Pulmonary artery endothelial cell (primary cell): ENCODE data around the gene HEATR5A. TPM values are rescaled to one million over a fixed set of nuclear protein-coding genes. Genes with fewer than 3 reads are reported as not detected.
"Not testable (repeated sequence)": the region's sequence is repeated elsewhere in the genome, so short reads cannot be mapped to it uniquely, and the experiment has no call there.

ENCODE experiments used
- DNase-seq: peaks from one replicate; pipeline ENCODE4 v3.0.0-alpha.2; 2011; ENCODE audit warnings: low read depth, low spot score
- total RNA-seq: library from RNA; depleted of rRNA; stranded (reverse); fragments of >200 nt; gene quantifications from 2 replicates; pipeline ENCODE4 v1.2.3, GENCODE V29; 2014

Gene HEATR5A
- 28.0 and 47.3 TPM in 2 replicates for total RNA-seq

DNA sequence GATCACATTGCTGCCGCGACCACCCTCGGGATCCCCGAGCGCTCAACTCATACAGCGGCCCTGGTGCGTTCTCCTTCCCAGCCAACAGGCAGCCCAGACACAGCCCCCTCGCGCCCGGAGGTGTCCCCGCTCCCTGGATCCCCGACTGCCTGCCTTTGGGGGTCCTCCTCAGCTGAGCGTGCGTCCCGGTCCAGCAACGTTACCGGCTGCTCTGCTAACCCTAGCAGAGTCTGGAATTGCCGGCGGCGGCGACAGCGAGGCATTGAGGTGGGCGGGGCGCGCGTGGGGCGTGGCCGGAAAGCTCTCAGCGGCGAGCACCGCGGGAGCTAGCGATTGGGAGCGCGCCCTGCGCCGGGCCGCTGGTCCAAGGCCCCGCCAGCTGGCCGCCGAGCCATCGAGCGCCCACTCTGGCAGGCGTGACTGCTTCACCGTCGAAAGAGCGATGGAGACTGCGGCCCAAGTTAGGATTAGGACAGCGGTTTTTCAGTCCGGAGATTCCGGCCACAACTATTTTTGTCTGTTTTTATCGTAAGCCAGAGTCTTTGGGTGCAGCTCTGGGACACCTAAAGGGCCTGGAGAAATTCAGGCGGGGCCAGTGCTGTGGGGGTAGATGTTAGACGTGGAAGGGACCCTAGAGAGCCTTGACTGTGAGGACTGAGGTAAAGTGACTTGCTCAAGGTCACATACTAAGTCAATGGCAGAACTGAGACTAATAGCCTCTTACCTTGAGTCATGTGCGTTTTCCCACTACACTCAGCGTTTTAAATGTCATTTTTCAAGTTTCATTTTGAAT, at the start of gene HEATR5A:
TSS of gene HEATR5A (minus strand) at position 232 of the 793 bp plus-strand sequence. CDS start 17,575 bp downstream, outside the sequence.
- DNase-seq, result peak; percentile 82

DNA sequence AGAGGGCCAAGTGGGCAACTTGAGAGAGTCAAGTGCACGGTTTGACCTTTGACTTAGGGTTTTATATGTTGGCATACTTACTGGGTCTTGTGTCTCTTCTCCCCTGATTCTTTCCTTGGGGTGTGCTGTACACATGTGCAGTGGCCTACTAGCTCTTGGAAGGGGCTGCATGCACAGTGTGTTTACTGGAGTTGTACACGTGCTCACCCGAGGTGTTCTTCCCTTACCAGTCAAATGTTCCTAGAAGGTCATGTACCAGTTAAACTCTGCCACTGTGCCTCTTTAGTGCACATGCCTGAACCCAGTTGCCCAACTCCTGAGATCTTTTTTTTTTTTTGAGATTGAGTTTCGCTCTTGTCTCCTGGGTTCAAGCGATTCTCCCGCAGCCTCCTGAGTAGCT, 46.2 kb upstream of the HEATR5A start:
- DNase-seq, result no peak

DNA sequence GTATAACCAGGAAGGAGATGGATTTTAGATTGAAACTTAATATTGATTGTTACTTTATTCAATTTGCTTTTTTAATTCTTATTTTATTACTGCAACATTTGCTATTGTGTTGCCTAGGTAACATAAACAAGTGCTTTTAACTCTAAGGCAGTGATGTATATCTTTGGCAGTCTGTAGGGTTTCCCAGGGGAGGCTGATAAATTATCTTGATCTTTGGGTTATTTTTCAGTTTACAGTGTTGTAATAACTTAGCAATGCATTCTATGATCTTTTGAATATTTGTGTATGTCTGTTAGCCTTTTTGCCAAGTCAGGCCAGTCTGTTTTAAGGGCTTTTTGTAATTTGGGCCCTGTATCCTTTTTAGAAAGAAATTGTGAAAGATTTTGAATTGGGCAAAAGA, 44.8 kb upstream of the HEATR5A start:
- no peak for DNase-seq

DNA sequence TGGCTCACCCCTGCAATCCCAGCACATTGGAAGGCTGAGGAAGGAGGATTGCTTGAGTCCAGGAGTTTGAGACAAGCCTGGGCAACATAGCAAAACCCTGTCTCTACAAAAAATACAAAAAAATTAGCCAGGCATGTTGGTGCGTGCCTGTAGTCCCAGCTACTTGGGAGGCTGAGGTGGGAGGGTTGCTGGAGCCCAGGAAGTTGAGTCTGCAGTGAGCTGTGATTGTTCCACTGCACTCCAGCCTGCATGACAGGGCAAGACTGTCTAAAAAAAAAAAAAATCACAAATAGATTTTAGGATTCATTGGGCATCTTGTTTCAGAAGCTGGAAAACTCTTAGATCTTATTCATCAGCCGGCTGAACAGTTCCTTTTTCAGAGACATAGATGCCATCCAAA, 42.1 kb upstream of the HEATR5A start:
- not testable (repeated sequence) for DNase-seq

DNA sequence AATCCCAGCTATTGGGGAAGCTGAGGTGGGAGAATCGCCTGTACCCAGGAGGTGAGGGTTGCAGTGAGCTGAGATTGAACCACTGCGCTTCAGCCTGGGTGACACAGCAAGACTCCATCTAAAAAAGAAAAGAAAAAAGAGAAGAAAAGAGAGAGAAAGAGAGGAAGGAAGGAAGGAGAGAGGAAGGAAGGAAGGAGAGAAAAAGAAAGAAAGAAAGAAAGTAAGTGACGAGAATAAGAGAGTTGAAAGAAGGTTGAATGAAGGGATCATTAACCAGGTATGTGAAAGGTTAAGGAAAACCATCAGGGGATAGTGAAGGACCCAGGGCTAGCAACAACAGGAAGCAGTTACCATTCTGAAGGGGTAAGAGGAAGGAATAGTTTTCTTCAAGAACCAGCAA, 41.2 kb upstream of the HEATR5A start:
- DNase-seq, result no peak

DNA sequence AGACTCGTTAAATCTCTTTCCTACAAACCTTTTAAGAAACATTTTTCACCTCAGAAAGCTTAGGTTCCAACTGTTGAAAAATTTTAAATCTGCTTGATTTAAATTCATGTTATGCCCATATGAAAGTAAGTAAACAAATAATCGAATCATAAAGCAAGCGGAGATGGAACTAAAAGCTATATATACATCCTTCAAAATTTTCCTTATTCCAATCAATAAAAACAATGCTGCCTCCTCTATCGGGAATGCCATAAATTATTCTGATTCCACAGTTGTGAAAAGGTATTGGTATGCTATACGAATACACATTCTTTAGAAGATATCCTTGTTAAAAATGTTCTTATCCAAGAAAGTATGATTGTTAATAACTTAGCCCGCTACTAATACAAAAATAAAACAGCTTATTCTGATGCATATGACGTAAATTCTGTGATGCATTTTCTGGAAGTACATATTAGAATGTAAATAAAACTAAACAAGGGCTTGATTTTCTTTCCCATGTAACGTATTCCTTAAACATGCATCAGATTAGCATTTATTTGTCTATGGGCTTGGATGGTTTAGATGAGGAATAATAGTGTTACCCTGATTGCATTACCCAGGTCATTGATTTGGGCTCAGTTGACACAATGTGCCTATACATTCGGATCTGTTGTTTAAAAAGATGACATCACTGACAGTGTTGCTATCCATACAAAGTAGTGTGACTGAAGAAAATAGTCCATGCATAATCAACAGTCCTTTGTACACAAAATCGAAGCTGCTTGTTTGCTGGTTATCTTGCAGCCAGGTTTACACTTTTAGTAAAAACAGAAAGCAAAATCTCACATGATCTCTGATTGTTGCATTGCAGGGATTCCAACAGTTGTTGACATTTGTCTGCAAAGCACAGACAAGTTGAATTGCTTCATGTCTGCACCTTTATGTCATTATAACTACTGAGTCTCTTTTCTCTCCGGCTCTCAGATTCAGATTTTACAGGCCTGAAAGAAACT, 37.6 kb upstream of the HEATR5A start:
- no peak for DNase-seq

DNA sequence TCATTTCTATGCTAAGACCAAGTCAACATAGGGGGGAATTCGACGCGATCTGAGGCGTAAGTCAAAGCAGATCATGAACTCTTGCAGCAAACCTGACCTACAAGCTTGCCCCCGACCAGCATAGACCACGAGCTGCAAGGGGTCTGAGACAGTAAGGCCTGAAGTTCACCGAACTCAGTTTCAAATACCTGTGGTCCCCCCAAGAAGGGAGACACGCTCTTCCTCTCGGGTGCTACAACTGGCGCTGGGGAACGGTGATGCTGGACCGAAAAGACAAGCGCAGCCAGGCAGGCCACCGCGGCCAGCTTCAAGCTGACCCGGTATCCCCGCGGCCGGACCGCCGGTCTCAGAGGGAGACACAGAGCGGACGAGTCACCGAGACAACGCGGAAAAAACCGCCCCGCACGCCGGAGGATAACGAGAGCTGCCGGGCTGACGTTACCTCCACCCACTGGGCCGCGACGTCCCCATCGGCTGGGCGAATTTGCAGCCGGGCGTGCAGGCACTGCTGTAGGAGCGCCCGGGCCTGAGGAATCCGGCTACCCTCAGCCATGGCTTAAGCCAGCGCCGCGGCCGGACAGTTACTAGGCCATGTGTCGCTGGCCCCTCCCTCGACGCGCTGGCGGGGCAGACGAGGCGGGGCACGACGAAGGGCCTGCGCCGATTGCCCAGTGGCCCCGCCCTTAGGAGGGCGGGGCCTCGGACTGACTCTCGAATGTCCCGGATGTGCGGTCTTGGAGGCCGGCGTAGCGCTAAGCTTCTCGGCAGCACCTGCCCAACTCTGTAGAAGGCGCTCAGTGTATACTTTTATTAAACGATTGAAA, 36.7 kb upstream of the HEATR5A start, which contains the start of gene DTD2:
TSS of gene DTD2 (minus strand) at position 666 of the 824 bp plus-strand sequence. CDS start at position 553, 113 bp downstream.
- peak; percentile 77 for DNase-seq

DNA sequence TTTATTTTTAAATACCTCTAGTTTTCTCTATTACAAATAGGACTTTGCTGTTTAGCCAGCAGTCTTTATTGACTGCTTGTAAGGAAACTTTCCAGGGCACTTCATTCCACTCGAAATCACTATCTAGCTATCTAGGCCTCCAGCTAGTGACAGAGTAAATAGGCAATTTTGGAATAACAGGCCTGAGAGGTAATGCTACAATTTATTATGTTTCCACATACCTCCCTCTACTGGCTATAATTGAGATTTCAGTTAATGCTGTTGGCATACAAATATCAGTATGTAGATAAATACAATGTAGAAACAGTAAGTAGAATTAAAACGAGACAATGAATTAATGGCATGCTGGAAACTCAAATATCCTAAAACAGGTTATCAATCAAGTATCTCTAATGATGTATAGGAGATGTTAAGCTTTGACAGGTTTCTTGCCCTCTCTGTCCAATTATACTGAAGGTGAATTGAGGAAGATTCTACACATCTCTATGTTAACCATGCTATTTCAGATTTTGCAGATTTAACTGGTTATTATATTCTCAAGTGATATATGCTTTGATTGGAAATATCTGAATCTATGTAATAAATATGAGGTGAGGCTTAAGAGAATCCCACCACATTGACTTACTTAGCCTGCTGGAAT, 29.7 kb upstream of the HEATR5A start:
- DNase-seq, result no peak

DNA sequence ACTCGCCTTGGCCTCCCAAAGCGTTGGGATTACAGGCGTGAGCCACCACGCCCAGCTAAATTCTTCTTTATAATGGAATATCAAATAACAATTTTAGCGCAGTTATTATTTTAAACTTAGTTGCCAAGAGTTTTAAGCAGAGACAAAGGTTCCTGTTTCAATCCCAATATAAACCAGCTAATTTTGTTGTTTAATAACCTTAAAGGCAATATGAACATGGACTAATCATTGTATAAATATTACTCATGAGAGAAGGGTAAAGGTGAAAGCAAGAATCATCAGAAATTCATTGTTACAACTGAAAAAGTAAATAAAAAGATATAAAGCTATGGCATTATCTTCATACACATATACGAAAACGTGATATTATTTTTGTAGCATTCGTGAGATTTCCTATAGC, 28.8 kb upstream of the HEATR5A start:
- DNase-seq, result no peak

DNA sequence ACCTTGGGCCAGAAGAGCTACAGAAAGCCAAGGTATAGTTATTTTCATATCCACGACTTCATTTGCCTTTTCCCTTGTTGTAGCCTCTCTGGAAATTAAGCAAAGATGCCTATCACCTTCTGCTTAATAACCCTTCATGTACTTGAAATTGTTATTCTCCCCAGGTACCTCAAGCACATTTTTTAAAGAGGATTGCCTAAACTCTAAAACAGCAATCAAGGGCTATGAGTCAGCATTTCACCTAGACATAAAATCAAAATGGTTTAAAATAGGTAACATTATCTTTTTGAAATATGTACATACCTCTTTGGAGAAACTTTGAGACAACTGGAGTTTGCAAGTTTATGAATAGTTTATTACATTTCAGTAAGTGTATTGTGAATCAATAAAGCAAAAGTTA, 25.4 kb upstream of the HEATR5A start:
- no peak for DNase-seq

DNA sequence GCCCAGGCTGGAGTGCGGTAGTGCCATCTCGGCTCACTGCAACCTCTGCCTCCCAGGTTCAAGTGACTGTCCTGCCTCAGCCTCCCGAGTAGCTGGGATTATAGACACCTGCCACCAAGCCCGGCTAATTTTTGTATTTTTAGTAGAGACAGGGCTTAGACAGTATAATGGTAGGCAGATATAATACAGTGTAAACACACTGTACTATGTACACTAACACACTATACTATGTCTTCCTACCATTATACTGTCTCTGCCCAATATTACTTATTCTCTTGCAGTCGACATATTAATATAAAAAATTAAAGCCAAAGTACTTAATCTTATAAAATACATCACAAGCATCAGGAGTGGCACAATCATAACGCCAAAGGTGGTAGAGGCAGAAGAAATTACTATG, 21.9 kb upstream of the HEATR5A start:
- no peak for DNase-seq

DNA sequence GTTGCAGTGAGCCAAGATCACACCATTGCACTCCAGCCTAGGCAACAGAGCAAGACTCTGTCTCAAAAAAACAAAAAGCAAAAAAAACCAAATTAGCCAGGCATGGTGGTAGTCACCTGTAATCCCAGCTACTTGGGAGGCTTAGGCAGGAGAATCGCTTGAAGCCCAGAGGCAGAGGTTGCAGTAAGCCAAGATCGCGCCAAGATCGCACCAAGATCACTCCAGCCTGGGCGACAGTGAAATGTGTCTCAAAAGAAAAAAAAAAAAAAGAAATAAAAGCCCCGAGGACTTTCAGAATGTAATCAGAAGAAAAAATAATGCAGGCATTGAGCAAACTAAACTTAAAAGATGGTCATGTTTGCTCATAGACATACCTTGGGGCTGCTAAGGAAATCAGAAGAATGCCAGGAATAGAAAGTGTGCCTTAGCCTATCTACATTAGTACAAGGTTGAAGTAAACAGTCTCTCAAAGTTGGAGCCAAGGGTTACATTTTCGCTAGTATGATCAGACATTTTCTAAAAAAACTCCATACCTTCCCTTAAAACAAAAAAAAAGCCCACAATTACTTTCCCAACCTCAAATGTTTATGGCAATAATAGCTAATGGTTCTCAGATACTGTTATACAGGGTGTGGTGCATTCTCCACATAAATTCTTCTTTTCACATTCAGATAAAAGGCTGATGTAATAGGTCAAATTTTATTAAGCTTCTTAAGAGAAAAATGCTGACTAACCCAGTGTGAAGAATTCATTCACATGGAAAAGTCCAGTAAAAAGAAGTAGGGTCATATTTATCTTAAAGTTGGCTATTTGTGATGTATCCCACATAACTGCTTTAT, 21.1 kb upstream of the HEATR5A start:
- DNase-seq, result no peak

DNA sequence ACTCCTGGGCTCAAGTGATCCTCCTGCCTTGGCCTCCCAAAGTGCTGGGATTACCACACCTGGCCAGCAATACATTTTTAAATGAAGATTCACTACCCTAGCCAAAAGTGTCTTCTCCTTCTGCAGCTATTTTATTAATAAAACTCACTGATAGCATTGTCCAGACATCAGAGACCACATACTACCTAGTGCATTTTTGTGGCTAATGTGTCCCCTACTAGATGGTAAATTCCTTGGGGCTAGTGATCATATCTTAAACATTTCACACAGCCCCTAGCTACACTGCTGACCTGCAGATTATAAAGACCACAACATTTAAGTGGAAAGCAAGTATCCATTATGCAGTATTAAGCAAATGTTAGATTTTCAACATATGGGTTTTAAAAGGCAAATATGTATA, 19.9 kb upstream of the HEATR5A start:
- DNase-seq, result no peak

DNA sequence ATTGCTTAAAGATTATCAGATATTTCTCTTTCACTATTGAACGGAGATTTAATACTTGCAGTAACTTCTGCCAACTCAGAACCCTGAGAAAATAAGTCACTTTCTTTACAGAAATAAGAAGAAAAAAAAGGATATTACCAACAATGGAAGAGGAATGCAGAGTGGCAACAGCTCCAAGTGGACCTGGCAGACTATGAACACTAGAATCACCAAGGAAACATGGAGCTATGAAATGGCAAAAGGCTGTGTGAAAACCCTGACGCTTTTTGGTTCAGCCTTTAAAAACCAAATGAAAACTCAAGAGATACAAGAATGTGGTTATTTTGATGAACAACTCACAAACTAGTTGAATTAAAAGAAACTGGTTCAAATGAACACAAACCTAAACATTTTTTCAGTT, 19.2 kb upstream of the HEATR5A start:
- no peak for DNase-seq

DNA sequence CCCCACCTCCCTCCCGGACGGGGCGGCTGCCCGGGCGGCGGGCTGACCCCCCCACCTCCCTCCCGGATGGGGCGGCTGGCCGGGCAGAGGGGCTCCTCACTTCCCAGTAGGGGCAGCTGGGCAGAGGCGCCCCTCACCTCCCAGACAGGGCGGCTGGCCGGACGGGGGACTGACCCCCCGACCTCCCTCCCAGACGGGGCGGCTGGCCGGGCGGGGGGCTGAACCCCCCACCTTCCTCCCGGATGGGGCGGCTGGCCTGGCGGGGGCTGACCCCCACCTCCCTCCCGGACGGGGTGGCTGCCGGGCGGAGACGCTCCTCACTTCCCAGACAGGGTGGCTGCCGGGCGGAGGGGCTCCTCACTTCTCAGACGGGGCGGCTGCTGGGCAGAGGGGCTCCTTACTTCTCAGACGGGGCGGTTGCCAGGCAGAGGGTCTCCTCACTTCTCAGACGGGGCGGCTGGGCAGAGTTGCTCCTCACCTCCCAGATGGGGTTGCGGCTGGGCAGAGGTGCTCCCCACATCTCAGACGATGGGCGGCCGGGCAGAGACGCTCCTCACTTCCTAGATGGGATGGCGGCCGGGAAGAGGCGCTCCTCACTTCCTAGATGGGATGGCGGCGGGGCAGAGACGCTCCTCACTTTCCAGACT, 16.8 kb upstream of the HEATR5A start:
- not testable (repeated sequence) for DNase-seq

DNA sequence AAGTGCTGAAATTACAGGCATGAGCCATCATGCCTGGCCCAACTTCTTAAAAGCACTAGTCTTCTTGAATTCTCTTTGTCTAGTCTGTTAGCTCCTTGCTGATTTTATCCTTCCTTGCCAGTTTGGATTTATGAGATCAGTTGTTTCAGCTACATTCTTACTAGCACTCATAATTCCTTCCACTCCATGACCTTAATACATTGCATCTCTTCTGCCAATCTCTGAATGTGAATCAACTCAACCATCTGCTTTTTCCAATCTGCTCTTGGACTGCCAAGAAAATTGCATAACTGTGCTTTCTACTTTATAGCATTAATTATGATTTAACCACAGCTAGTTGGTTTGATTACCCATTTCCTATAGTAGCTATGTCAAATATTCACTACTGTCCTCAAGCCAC, 14.9 kb upstream of the HEATR5A start:
- no peak for DNase-seq

DNA sequence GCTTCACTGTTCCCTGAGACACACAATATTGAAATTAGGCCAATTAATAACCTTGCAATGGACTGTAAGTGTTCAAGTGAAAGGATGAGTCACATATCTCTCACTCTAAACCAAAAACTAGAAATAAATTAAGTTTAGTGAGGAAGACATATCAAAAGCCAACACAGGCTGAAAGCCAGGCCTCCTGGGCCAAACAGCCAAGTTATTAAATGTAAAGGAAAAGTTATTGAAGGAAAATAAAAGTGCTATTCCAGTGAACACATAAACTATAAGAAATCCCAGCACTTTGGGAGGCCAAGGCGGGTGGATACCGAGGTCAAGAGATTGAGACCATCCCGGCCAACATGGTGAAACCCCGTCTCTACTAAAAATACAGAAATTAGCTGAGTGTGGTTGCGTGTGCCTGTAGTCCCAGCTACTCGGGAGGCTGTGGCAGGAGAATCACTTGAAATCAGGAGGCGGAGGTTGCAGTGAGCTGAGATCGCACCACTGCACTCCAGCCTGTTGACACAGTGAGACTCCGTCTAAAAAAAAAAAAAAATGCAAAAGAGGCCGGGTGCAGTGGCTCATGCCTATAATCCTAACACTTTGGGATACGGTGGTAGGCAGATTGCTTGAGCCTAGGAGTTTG, 10.4 kb upstream of the HEATR5A start:
- DNase-seq, result no peak

DNA sequence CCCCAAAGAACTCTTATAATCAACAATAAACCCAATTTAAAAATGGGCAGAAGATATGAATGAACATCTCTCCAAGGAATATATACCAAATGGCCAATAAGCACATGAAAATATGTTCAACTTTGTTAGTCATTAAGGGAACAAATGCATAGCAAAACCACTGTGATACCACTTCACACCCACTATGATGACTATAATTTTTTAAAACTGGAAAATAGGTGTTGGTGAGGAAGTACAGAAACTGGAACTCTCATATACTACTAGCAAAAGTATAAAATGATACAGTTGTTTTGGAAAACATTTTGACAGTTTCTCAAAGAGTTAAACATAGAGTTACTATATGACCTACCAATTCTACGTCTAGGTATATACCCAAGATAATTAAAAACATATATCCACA, 9.4 kb upstream of the HEATR5A start:
- DNase-seq, result no peak

DNA sequence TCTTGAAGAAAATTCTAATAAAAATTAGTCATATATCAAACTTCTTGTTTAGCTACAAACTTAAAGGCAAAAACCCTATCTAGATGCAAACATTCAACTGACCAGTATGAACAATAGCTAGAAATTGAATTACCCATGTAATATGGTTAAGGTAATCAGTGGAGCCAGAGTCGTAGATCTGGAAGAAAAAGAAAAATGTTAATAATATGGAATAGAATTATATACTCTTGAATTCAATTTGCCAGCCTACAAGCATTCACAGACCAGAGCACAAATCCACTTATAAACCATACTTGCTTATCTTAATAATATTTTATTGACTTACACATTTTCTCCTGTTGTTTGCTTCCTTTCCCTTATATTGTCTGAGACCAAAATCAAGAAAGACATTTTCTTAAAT, 7.7 kb upstream of the HEATR5A start:
- DNase-seq, result no peak
